Chondrocyte (in vitro differentiated cells): ENCODE measurements around the gene NF1. TPM values are rescaled to one million over a fixed set of nuclear protein-coding genes. Genes with fewer than 3 reads are reported as not detected.
A peak's percentile ranks its signal among the peaks of the same experiment; 100 is the strongest.

Experiments used
- DNase-seq: peaks from one replicate; pipeline ENCODE4 v3.0.0; 2021; ENCODE audit warnings: mixed read lengths, low spot score
- H3K27ac Mint-ChIP-seq: one replicate; pipeline ENCODE4 v1.8.0; 2021; ENCODE audit warnings: mild to moderate bottlenecking, moderate library complexity, mixed read lengths; ENCODE audit not compliant: unreplicated experiment
- H3K27me3 Mint-ChIP-seq: 2 replicates; pipeline ENCODE4 v1.8.0; 2021; ENCODE audit warnings: low read depth, mixed read lengths
- H3K36me3 Mint-ChIP-seq: 2 replicates; pipeline ENCODE4 v1.8.0; 2021; ENCODE audit warnings: low read depth, mixed read lengths
- H3K4me1 Mint-ChIP-seq: 2 replicates; pipeline ENCODE4 v1.8.0; 2021; ENCODE audit warnings: low read depth, mild to moderate bottlenecking, mixed read lengths
- H3K4me3 Mint-ChIP-seq: one replicate; pipeline ENCODE4 v1.8.0; 2021; ENCODE audit warnings: mild to moderate bottlenecking, moderate library complexity, mixed read lengths; ENCODE audit not compliant: unreplicated experiment
- H3K9me3 Mint-ChIP-seq: 2 replicates; pipeline ENCODE4 v1.8.0; 2021; ENCODE audit warnings: low read depth, mixed read lengths
- total RNA-seq: library from RNA; stranded (reverse); gene quantifications from 3 replicates; pipeline ENCODE4 v1.2.1, GENCODE V29; 2021
- TF ChIP-seq, protein P1 (sequence below): fragments of 200-600 bp; sonication (generic); IDR thresholded peaks from 2 replicates; pipeline ENCODE4 v1.5.0; 2021; ENCODE audit warnings: antibody characterized with exemption, mild to moderate bottlenecking, moderate library complexity

NF1 gene
- total RNA-seq, 1 donor from 2014 or later, result 48.2 TPM

DNA sequence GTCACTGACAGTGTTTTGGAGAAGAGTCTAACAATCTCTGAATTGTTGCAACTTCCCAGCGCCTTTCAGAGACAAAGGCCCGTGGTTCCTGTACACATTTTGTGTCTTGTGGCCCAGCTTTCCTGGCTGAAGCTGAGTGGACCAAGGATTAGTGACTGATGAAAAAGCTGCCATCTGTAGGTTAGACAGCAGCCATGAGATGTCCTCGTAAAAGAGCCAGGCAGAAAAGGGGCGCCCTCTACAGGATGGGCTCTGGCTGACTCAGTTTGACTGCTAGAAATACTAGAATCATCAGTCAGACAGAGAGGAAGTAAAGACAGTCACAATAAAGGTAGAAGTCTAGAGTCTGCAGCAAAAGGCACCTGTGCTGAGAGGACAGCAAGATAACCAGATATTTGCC, 26.5 kb upstream of the NF1 start:
- Mint-ChIP-seq H3K4me3 (no peak overlapping the region), H3K27ac (peak overlapping the region; percentile 49), H3K9me3 (no peaks in the 10 kb centered on the region), H3K27me3 (no peaks in the 10 kb centered on the region), H3K36me3 (peaks cover 2% of the 10 kb centered on the region), H3K4me1 (peaks cover 17% of the 10 kb centered on the region)
- no peak for DNase-seq
- TF ChIP-seq, protein P1, sequence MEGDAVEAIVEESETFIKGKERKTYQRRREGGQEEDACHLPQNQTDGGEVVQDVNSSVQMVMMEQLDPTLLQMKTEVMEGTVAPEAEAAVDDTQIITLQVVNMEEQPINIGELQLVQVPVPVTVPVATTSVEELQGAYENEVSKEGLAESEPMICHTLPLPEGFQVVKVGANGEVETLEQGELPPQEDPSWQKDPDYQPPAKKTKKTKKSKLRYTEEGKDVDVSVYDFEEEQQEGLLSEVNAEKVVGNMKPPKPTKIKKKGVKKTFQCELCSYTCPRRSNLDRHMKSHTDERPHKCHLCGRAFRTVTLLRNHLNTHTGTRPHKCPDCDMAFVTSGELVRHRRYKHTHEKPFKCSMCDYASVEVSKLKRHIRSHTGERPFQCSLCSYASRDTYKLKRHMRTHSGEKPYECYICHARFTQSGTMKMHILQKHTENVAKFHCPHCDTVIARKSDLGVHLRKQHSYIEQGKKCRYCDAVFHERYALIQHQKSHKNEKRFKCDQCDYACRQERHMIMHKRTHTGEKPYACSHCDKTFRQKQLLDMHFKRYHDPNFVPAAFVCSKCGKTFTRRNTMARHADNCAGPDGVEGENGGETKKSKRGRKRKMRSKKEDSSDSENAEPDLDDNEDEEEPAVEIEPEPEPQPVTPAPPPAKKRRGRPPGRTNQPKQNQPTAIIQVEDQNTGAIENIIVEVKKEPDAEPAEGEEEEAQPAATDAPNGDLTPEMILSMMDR, result peak; percentile 67

DNA sequence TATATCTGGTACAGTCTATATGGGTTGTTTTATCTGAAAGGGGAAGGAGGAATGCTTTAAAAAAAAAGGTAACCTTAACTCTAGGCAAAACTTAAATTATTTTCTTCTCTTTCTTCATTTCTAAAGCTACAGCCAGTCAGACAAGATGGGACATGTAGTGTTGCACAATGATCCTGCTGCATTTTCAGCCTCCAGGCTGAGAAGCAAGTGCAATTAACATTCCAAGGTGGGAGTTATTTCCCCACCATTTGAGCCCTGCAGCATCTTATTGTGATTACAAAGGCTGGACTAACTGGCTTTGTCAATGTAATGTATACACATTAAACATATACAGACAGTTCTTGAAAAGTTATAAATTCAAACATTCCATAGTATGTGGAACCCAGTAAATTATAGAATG, 22.6 kb upstream of the NF1 start:
- H3K27ac Mint-ChIP-seq, result no peak overlapping the region
- peaks cover 36% of the 10 kb centered on the region for H3K4me1 Mint-ChIP-seq
- DNase-seq, result no peak

DNA sequence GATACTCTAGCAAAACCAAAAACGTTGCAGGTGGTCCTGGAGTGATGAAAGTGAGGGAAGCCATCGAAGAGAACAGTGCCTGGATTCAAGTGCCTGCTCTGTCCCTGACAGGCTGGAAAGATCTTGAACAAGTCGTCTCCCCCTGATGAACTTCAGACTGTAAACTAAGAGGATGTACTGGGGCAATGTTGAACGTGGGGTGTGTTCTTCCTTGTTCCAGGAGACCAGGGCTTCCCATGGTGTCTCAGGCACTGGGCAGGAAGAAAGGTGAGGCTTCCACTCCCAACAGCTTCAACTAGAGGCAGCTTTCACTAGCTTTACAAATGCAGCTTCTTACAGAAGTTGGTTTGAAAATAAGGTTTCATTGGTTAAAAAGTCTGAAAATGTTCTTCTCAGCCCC, 21.4 kb upstream of the NF1 start:
- Mint-ChIP-seq H3K4me1 (peaks cover 25% of the 10 kb centered on the region), H3K27me3 (no peaks in the 10 kb centered on the region), H3K27ac (no peak overlapping the region), H3K9me3 (no peaks in the 10 kb centered on the region), H3K36me3 (no peaks in the 10 kb centered on the region), H3K4me3 (no peak overlapping the region)
- TF ChIP-seq, protein P1, result no peak
- DNase-seq, result no peak

More for the DNA sequence above, 22.6 kb upstream of the NF1 start:
- no peak overlapping the region for H3K4me3 Mint-ChIP-seq
- H3K27me3 Mint-ChIP-seq, result no peaks in the 10 kb centered on the region
- no peaks in the 10 kb centered on the region for H3K9me3 Mint-ChIP-seq
- TF ChIP-seq, protein P1, result no peak
- no peaks in the 10 kb centered on the region for H3K36me3 Mint-ChIP-seq

DNA sequence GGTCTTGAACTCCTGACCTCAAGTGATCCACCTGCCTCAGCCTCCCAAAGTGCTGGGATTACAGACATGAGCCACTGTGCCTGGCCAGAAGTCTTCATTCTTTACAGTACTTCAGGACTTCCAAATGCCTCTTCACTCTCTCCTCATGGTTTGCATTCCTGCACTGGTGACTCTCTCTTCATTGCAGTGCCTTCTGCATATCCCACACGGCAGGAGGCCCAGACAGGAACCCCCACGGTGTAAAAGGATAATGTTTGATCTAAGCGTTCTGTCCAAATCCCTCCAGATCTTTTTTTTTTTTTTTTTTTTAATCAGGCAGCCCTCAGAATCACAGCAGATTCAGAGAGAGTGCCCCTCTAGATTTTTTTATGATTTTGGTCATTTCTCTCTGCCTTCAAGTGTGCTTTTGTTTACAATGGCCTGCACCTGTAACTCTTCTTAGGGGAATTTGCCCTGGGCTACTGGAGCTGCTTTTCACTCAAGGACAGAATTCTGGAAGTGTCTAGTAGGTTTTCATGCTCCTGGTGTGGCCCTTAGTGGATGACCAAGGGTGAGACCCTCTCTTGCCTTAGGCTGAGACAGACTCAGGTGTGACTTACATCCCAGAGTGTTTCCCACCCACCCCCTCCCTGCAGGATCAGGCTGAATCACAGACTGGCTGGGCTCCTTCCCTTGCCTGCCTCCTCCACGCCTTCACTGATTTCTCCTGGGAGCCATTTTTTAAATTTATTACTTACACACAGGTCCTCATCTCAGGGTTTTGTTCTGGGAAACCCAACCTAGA, 19.8 kb upstream of the NF1 start:
- TF ChIP-seq, protein P1, result no peak
- Mint-ChIP-seq H3K9me3 (no peaks in the 10 kb centered on the region), H3K27ac (no peak overlapping the region), H3K4me1 (peaks cover 25% of the 10 kb centered on the region), H3K4me3 (no peak overlapping the region), H3K36me3 (no peaks in the 10 kb centered on the region), H3K27me3 (no peaks in the 10 kb centered on the region)
- no peak for DNase-seq

DNA sequence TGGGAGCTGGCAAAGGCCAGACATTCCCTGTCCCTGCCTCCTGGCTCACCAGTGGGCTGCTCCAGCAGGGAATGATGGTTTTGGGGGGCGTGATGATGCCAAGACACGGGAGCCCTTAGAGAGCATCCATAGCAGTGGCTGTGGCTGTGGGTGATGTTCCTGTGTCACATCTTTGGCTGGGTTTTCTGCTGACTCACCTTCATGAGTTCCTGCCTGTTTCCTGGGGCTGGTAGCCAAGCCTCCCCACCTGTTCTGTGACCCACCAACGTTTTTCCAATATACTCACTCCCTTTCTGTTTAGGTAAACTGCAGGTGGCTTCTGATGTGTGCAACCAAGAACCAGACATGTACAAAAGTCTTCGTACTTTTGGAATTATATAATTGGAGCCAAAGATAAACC, 16.5 kb upstream of the NF1 start:
- Mint-ChIP-seq H3K27me3 (no peaks in the 10 kb centered on the region), H3K4me3 (no peak overlapping the region), H3K27ac (no peak overlapping the region), H3K9me3 (no peaks in the 10 kb centered on the region), H3K4me1 (peaks cover 19% of the 10 kb centered on the region), H3K36me3 (no peaks in the 10 kb centered on the region)
- no peak for DNase-seq
- TF ChIP-seq, protein P1, result no peak
